Measurements from ENCODE around the gene TSC2.

Gene TSC2

GRCh38 chr16:2086812-2087747 is 39.3 kb downstream of the TSC2 start:
- TF ChIP-seq POLR2AphosphoS5 (IDR thresholded peaks at IDR 0.05; ENCODE audit: low read depth, low read length), result no peak
- no peak for TF ChIP-seq POLR2A (IDR thresholded peaks at IDR 0.05; ENCODE audit: low read depth, low read length)
- TF ChIP-seq TAF1 (IDR thresholded peaks at IDR 0.05; ENCODE audit: borderline replicate concordance, low read depth, low read length), result no peak
- FAIRE-seq (no peak), DNase-seq (ENCODE audit: insufficient read length) (no peak)

- no peak for TF ChIP-seq TAF1 (IDR thresholded peaks at IDR 0.05; ENCODE audit: borderline replicate concordance, low read depth, low read length)
- TF ChIP-seq POLR2AphosphoS5 (IDR thresholded peaks at IDR 0.05; ENCODE audit: low read depth, low read length), result no peak
- TF ChIP-seq POLR2A (IDR thresholded peaks at IDR 0.05; ENCODE audit: low read depth, low read length), result no peak
Measured at GRCh38 chr16:2087748-2088631, 40.2 kb downstream of the TSC2 start.

GRCh38 chr16:2088759-2089358 is 41.1 kb downstream of the TSC2 start:
- FAIRE-seq (no peak), DNase-seq (ENCODE audit: insufficient read length) (no peak)
- no peak for TF ChIP-seq POLR2AphosphoS5 (IDR thresholded peaks at IDR 0.05; ENCODE audit: low read depth, low read length)
- TF ChIP-seq TAF1 (IDR thresholded peaks at IDR 0.05; ENCODE audit: borderline replicate concordance, low read depth, low read length), result no peak
- TF ChIP-seq POLR2A (IDR thresholded peaks at IDR 0.05; ENCODE audit: low read depth, low read length), result no peak

More at GRCh38 chr16:2087748-2088631, 40.2 kb downstream of the TSC2 start:
- no peak for DNase-seq (ENCODE audit: insufficient read length)
- no peak for FAIRE-seq

DNA sequence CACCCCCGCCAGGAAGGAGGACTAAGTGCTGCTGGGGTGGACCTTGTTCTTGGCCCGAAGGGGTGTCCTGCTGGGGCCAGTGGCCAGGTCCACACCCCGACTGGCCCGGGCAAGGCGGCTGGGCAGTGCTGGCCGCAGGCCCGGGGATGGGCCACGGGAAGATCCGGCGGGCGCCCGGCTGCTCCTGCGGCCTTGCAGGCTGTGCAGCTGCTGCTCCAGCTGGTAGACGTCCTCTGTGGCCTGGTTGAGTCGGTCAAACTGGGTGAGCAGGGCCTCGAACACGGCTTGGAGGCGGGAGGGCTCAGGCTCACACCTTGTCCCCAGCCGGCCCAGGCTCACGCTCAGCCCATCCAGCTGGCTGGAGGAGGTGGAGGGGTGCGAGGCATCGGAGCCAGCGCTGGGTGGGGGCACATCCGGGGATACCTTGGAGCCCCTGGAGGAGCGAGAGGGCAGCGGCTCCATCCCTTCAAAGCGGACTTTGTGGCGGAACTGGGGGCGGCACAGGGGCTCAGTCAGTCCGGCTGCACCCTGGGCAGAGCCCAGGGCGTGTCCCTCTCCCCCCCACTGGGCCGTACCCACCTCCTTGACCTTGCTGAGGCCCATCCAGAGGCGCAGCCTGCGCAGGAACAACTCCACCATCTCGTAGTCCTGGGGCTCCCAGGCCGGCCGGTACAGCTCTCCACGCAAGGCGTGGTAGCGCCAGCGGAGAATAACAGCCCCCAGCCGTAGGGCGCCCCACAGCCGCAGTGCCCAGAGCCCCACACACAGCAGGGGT is 42.1 kb downstream of the TSC2 start:
- no peak for FAIRE-seq
- TF ChIP-seq TAF1 (IDR thresholded peaks at IDR 0.05; ENCODE audit: borderline replicate concordance, low read depth, low read length), result no peak
- no peak for TF ChIP-seq POLR2A (IDR thresholded peaks at IDR 0.05; ENCODE audit: low read depth, low read length)
- no peak for TF ChIP-seq POLR2AphosphoS5 (IDR thresholded peaks at IDR 0.05; ENCODE audit: low read depth, low read length)
- DNase-seq (ENCODE audit: insufficient read length), result no peak

DNA sequence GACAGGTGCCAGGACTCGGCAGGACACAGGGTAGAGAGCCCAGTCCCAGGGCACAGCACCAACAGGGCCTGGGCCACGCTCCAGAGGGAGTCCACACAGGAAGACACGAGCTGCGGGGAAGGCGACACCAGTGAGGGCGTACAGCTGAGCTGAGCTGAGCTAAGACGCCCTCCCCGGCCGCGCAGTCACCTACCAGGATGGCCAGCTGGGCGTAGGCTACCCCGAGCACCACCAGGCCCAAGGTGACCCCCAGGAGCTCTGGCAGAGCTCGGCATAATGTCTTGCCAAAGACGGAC is 42.6 kb downstream of the TSC2 start:
- TF ChIP-seq POLR2A (IDR thresholded peaks at IDR 0.05; ENCODE audit: low read depth, low read length) (no peak), TAF1 (IDR thresholded peaks at IDR 0.05; ENCODE audit: borderline replicate concordance, low read depth, low read length) (no peak), POLR2AphosphoS5 (IDR thresholded peaks at IDR 0.05; ENCODE audit: low read depth, low read length) (no peak)
- DNase-seq (ENCODE audit: insufficient read length) (no peak), FAIRE-seq (no peak)

DNA sequence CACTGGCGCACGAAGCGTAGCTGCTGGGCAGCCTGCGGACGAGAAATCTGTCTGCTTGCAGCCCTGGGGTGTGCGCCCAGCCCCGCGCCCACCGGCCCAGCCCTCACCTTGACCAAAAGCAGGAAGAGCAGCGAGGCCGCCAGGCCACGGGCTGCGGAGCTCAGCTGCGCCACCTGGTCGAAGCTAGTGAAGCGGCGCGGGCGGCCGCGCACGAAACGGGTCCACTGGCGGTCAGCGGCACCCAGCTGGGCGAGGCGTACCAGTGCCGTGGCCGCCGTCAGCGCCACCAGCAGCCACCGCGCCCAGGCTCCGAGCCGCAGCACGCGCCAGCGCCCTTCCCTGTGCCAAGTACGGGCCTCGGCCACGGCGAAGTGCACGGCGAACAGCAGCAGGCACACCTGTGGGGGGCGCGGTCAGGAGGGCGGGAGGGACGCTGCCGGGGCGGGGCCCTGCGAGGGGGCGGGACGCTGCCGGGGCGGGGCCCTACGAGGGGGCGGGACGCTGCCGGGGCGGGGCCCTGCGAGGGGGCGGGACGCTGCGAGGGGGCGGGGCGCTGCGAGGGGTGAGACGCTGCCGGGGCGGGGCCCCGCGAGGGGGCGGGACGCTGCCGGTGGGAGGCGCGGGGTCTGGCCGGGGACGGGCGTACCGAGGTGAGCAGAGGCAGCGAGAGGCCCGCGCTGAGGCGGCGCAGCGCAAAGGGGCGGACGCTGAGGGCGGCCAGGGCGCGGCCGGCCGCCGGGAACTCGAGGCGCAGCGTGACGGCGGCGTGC is 43.2 kb downstream of the TSC2 start:
- DNase-seq (ENCODE audit: insufficient read length), result no peak
- no peak for FAIRE-seq
- TF ChIP-seq TAF1 (IDR thresholded peaks at IDR 0.05; ENCODE audit: borderline replicate concordance, low read depth, low read length) (no peak), POLR2A (IDR thresholded peaks at IDR 0.05; ENCODE audit: low read depth, low read length) (no peak), POLR2AphosphoS5 (IDR thresholded peaks at IDR 0.05; ENCODE audit: low read depth, low read length) (no peak)

DNA sequence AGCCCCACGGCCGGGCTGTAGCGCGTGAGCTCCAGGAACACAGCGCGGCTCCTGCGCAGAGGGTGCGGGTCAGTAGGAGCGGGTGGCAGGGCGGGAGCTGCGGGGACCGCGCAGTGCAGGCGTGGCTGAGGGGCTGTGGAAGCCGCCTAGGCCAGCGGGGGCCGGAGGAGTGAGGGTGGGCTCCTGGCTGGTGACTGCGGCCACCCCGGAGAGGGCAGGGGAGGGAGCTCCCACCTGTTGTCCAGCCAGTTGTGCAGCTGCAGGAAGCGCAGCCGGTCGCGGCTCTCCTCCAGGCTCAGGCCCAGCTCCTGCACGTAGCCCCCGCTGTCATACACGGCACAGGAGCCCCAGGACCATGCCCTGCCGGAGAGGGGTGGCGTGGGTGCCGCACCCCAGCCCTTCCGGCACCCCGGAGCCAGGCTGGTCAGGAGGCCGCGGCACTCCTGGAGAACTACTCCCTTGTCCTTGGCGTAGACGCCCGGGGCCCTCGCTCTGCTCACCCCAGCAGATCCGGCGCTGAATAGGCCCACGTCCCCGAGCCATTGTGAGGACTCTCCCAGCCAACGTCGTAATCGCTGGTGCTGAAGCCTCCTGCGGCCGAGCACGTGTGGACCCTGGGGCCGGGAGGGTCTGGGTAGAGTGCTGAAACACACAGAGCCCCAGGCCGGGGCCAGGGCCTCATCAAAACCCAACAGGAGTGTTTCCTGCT is 43.9 kb downstream of the TSC2 start:
- TF ChIP-seq TAF1 (IDR thresholded peaks at IDR 0.05; ENCODE audit: borderline replicate concordance, low read depth, low read length) (no peak), POLR2AphosphoS5 (IDR thresholded peaks at IDR 0.05; ENCODE audit: low read depth, low read length) (no peak), POLR2A (IDR thresholded peaks at IDR 0.05; ENCODE audit: low read depth, low read length) (no peak)

DNA sequence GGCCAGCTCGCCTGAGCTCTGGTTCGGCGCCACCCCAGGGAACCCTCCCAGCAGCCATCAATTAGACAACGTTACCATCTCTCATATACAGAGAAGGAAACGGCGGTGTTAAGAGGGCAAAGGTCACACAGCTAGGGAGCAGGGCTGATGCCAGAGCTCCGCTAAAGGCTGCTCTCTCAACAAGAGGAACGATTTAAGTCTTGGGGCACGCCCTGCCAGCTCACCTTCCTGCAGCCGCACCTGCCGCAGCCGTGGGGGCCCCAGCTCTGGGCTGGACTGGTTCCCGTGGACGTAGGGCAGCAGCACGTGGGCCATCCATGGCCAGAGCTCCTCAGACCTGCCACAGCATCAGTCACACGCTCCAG is 44.5 kb downstream of the TSC2 start:
- DNase-seq (ENCODE audit: insufficient read length) (no peak), FAIRE-seq (no peak)
- TF ChIP-seq POLR2A (IDR thresholded peaks at IDR 0.05; ENCODE audit: low read depth, low read length) (no peak), TAF1 (IDR thresholded peaks at IDR 0.05; ENCODE audit: borderline replicate concordance, low read depth, low read length) (no peak), POLR2AphosphoS5 (IDR thresholded peaks at IDR 0.05; ENCODE audit: low read depth, low read length) (no peak)

More for the DNA sequence above, 43.9 kb downstream of the TSC2 start:
- DNase-seq (ENCODE audit: insufficient read length) (no peak), FAIRE-seq (no peak)

DNA sequence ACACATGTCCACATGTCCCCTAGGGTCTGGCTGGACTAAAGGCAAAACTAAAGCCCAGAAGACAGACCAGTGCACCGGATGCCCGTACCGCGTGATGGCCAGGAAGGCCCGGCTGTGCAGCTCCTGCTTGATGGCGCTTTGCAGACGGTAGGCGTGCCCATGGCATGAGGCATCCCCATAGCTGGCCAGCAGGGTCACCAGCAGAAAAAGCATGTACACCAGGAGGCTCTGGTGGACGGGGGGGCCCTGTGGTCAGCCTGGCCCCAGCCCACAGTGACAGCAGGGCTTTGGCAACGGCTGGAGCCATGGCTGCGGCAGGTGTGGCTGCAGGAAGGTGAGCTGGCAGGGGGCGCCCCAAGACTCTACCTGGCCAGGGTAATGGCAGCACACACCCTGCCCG is 45.1 kb downstream of the TSC2 start:
- DNase-seq (ENCODE audit: insufficient read length) (no peak), FAIRE-seq (no peak)
- TF ChIP-seq TAF1 (IDR thresholded peaks at IDR 0.05; ENCODE audit: borderline replicate concordance, low read depth, low read length) (no peak), POLR2AphosphoS5 (IDR thresholded peaks at IDR 0.05; ENCODE audit: low read depth, low read length) (no peak), POLR2A (IDR thresholded peaks at IDR 0.05; ENCODE audit: low read depth, low read length) (no peak)

Data from GM12892 (cell line).